Fibroblast of lung (primary cell): ENCODE data around the gene AXL. TPM values are rescaled to one million over a fixed set of nuclear protein-coding genes. Genes with fewer than 3 reads are reported as not detected.

Source experiments
- DNase-seq, 2 donors: peaks; one replicate each; pipeline versions ENCODE4 v3.0.0 to v3.0.0-alpha.2; 2010; ENCODE audit warnings: low read depth in 2 of 2
- H2AFZ ChIP-seq: 2 replicates; pipeline ENCODE4 v1.5.1; 2012; ENCODE audit warnings: low read length, control low read depth, inconsistent platforms
- H3K27ac ChIP-seq: 2 replicates; pipeline ENCODE4 v1.5.1; 2011; ENCODE audit warnings: low read length, control low read depth; ENCODE audit not compliant: insufficient read depth
- H3K27me3 ChIP-seq: 2 replicates; pipeline ENCODE4 v1.5.1; 2011; ENCODE audit warnings: mild to moderate bottlenecking, low read length; ENCODE audit not compliant: control insufficient read depth, insufficient read depth
- H3K36me3 ChIP-seq: 2 replicates; pipeline ENCODE4 v1.5.1; 2011; ENCODE audit warnings: low read length; ENCODE audit not compliant: control insufficient read depth, insufficient read depth
- H3K4me1 ChIP-seq: 2 replicates; pipeline ENCODE4 v1.5.1; 2011; ENCODE audit warnings: low read length; ENCODE audit not compliant: control insufficient read depth, insufficient read depth; ENCODE audit errors: extremely low read depth
- H3K4me2 ChIP-seq: 2 replicates; pipeline ENCODE4 v1.5.1; 2011; ENCODE audit warnings: low read length, control low read depth; ENCODE audit not compliant: insufficient read depth; ENCODE audit errors: extremely low read depth
- H3K4me3 ChIP-seq, 4 experiments: fragments of 200-600 bp in 1 of 4; sonication (generic) in 1 of 4; replicated peaks in 1 of 4; 2 replicates each; pipeline ENCODE4 v1.5.1; 2011 to 2016; ENCODE audit warnings: low read length in 4 of 4, low read depth in 3 of 4, mild to moderate bottlenecking in 3 of 4, control low read depth in 2 of 4, inconsistent platforms in 1 of 4, mixed read lengths in 1 of 4; ENCODE audit not compliant: insufficient read depth in 1 of 4; ENCODE audit errors: control extremely low read depth in 1 of 4
- H3K79me2 ChIP-seq: 2 replicates; pipeline ENCODE4 v1.5.1; 2012; ENCODE audit warnings: mild to moderate bottlenecking, low read length, inconsistent platforms; ENCODE audit not compliant: control insufficient read depth, insufficient read depth
- H3K9ac ChIP-seq: 2 replicates; pipeline ENCODE4 v1.5.1; 2011; ENCODE audit warnings: mild to moderate bottlenecking, low read length, control low read depth; ENCODE audit not compliant: insufficient read depth
- H3K9me3 ChIP-seq: 2 replicates; pipeline ENCODE4 v1.5.1; 2012; ENCODE audit warnings: low read depth, low read length; ENCODE audit not compliant: control insufficient read depth, insufficient read depth
- H4K20me1 ChIP-seq: 2 replicates; pipeline ENCODE4 v1.5.1; 2011; ENCODE audit warnings: low read length; ENCODE audit not compliant: control insufficient read depth, insufficient read depth; ENCODE audit errors: extremely low read depth
- CTCF ChIP-seq, 2 donors: IDR thresholded peaks in 1 of 2; conservative IDR thresholded peaks in 1 of 2; 1 replicate in 1 of 2; 2 replicates in 1 of 2; pipeline ENCODE4 v1.5.1; 2011 to 2012; ENCODE audit warnings: low read length in 2 of 2, control low read depth in 1 of 2, inconsistent platforms in 1 of 2, low read depth in 1 of 2, mild to moderate bottlenecking in 1 of 2
- EZH2 ChIP-seq: IDR thresholded peaks from 2 replicates; pipeline ENCODE4 v1.5.1; 2012; ENCODE audit warnings: low read length, control low read depth, mild to moderate bottlenecking; ENCODE audit errors: missing control alignments
- polyA plus RNA-seq, 2 donors: library from polyadenylated mRNA; depleted of rRNA in 1 of 2; stranded (reverse) in 1 of 2; unstranded in 1 of 2; fragments of >200 nt; gene quantifications; 2 replicates each; pipeline ENCODE4 v1.2.1, GENCODE V29; 2011 to 2012; ENCODE audit warnings: missing spikeins in 1 of 2
- total RNA-seq: library from RNA; depleted of rRNA; stranded (reverse); fragments of >200 nt; gene quantifications from 2 replicates; pipeline ENCODE4 v1.2.1, GENCODE V29; 2014

AXL gene
- total and polyA plus RNA-seq, 2 donors (not counting 1 experiment from before 2014, with no cell fraction given) = 223 to 319 TPM

GRCh38 chr19:41294393-41294792, 75.4 kb downstream of the AXL start:
- Histone ChIP-seq H3K27ac (no peak overlapping the region), H3K36me3 (peaks cover 40% of the 10 kb centered on the region), H3K4me1 (peaks cover 23% of the 10 kb centered on the region), H3K9me3 (no peaks in the 10 kb centered on the region), H3K27me3 (no peaks in the 10 kb centered on the region), H3K4me2 (no peak overlapping the region), H4K20me1 (no peaks in the 10 kb centered on the region), H2AFZ (no peak overlapping the region), H3K79me2 (peaks cover 4% of the 10 kb centered on the region), H3K9ac (no peak overlapping the region), H3K4me3 (no peak overlapping the region)
- TF ChIP-seq CTCF (conservative IDR thresholded peaks at IDR 0.05 in 1 of 2, IDR thresholded peaks at IDR 0.05 in 1 of 2; ENCODE audit: low read depth in 1 of 2, low read length in 2 of 2) (no peak), EZH2 (no peak)
- DNase-seq = no peak

DNA sequence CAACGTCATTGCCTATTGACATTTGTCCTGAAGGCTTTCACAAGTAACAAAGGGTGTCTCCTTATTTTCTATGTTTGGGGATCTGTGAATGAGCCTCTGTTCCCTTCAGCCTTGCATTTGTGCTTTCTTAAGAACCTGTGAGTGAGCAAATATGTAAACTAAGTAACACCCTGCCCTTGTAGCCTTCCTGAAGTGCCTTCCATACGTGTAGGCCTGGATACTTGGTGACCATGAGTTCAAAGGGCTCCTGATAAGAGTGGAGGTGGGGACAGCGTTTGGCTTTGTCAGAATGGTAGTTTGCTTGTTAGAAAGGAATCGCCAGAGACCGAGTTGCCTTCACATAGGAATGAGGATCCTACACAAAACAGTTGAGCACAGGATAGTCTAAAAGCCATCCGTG, 76.5 kb downstream of the AXL start:
- Histone ChIP-seq H3K4me1 (peaks cover 30% of the 10 kb centered on the region), H4K20me1 (no peaks in the 10 kb centered on the region), H3K27me3 (no peaks in the 10 kb centered on the region), H3K27ac (no peak overlapping the region), H3K4me3 (no peak overlapping the region), H3K36me3 (peaks cover 41% of the 10 kb centered on the region), H3K4me2 (no peak overlapping the region), H2AFZ (no peak overlapping the region), H3K9ac (no peak overlapping the region), H3K9me3 (no peaks in the 10 kb centered on the region), H3K79me2 (peaks cover 5% of the 10 kb centered on the region)
- TF ChIP-seq CTCF (conservative IDR thresholded peaks at IDR 0.05 in 1 of 2, IDR thresholded peaks at IDR 0.05 in 1 of 2; ENCODE audit: low read depth in 1 of 2, low read length in 2 of 2) = no peak
- no peak for TF ChIP-seq EZH2
- no peak for DNase-seq

GRCh38 chr19:41296433-41296871, 77.4 kb downstream of the AXL start:
- no peak for TF ChIP-seq EZH2
- no peak for TF ChIP-seq CTCF (conservative IDR thresholded peaks at IDR 0.05 in 1 of 2, IDR thresholded peaks at IDR 0.05 in 1 of 2; ENCODE audit: low read depth in 1 of 2, low read length in 2 of 2)
- no peak overlapping the region for H3K4me3 ChIP-seq
- H3K79me2 ChIP-seq = peaks cover 7% of the 10 kb centered on the region
- H3K27me3 ChIP-seq = no peaks in the 10 kb centered on the region
- H3K4me1 ChIP-seq = peaks cover 30% of the 10 kb centered on the region
- no peak overlapping the region for H3K4me2 ChIP-seq
- no peaks in the 10 kb centered on the region for H3K9me3 ChIP-seq
- DNase-seq = no peak
- peak overlapping the region; percentile 22 for H3K27ac ChIP-seq
- no peak overlapping the region for H2AFZ ChIP-seq
- no peak overlapping the region for H3K9ac ChIP-seq
- H4K20me1 ChIP-seq = no peaks in the 10 kb centered on the region
- peaks cover 43% of the 10 kb centered on the region for H3K36me3 ChIP-seq
